Bronchial smooth muscle cell (primary cell): ENCODE data around the gene SHROOM2. TPM values are rescaled to one million over a fixed set of nuclear protein-coding genes. Genes with fewer than 3 reads are reported as not detected.

Source experiments
- total RNA-seq: library from RNA; depleted of rRNA; stranded (reverse); fragments of >200 nt; gene quantifications from 2 replicates; pipeline ENCODE4 v1.2.1, GENCODE V29; 2014

SHROOM2 gene, protein sequence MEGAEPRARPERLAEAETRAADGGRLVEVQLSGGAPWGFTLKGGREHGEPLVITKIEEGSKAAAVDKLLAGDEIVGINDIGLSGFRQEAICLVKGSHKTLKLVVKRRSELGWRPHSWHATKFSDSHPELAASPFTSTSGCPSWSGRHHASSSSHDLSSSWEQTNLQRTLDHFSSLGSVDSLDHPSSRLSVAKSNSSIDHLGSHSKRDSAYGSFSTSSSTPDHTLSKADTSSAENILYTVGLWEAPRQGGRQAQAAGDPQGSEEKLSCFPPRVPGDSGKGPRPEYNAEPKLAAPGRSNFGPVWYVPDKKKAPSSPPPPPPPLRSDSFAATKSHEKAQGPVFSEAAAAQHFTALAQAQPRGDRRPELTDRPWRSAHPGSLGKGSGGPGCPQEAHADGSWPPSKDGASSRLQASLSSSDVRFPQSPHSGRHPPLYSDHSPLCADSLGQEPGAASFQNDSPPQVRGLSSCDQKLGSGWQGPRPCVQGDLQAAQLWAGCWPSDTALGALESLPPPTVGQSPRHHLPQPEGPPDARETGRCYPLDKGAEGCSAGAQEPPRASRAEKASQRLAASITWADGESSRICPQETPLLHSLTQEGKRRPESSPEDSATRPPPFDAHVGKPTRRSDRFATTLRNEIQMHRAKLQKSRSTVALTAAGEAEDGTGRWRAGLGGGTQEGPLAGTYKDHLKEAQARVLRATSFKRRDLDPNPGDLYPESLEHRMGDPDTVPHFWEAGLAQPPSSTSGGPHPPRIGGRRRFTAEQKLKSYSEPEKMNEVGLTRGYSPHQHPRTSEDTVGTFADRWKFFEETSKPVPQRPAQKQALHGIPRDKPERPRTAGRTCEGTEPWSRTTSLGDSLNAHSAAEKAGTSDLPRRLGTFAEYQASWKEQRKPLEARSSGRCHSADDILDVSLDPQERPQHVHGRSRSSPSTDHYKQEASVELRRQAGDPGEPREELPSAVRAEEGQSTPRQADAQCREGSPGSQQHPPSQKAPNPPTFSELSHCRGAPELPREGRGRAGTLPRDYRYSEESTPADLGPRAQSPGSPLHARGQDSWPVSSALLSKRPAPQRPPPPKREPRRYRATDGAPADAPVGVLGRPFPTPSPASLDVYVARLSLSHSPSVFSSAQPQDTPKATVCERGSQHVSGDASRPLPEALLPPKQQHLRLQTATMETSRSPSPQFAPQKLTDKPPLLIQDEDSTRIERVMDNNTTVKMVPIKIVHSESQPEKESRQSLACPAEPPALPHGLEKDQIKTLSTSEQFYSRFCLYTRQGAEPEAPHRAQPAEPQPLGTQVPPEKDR (N-terminal part only)
- under 0.01 and 0.09 TPM in 2 replicates for total RNA-seq

DNA sequence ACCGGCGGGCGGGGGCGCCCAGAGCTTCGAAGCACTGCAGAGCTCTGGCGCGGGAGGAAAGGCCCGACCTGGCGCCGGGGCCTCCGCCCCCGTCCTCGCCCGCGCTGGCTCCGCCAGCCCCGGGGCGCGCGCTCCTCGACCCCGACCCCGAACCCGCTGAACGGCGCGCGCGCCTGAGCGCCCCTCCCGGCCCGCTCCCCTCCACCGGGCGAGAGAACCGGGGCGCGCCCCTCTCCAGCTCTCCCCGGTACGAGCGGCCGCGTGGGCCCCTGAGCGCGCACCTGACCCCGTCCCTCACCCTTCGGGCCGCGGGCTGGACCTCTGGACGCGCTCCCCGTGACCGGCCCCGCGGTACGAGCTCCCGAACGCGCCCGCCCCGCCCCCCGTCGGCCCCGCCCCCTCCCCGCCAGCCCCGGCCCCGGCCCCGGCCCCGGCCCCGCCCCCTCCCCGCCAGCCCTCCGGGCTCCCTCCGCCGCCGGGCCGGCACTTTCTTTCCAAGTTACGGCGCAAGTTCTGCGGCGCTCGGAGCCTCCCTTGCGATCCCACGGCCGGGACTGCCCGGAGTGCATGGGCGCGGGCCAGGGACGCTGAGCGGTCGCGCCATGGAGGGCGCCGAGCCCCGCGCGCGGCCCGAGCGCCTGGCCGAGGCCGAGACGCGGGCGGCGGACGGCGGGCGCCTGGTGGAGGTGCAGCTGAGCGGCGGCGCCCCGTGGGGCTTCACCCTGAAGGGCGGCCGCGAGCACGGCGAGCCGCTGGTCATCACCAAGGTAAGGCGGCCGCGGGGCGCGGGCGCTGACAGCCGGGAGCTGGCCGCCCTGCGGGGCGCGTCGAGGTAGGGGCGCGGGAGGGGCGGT is at the start of gene SHROOM2:
Gene SHROOM2 (plus strand): TSS at position 486 of the 854 bp plus-strand sequence. CDS start 117 bp downstream, at position 603.

DNA sequence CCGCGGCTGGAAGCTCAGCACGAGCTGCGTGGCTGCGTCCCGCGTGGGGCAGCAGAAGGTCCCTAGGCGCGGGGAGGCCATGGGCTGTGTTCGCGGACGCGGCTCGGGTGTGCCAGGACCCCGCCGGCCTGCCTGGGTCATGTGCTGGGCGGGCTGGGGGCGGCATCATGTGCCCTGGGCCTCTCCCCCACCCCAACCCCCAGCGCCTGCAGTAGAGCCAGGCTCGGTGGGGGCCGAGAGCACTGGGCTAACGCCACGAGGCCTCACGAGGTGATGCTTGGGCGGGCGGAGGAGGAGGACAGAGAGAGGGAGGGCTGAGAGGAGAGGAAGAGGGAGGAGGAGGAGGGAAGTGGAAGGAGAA is 20.5 kb upstream of the SHROOM2 start, which contains the start of gene GPR143:
Gene GPR143 (minus strand): TSS at position 111 of the 361 bp plus-strand sequence. CDS start 30 bp downstream, at position 81.

DNA sequence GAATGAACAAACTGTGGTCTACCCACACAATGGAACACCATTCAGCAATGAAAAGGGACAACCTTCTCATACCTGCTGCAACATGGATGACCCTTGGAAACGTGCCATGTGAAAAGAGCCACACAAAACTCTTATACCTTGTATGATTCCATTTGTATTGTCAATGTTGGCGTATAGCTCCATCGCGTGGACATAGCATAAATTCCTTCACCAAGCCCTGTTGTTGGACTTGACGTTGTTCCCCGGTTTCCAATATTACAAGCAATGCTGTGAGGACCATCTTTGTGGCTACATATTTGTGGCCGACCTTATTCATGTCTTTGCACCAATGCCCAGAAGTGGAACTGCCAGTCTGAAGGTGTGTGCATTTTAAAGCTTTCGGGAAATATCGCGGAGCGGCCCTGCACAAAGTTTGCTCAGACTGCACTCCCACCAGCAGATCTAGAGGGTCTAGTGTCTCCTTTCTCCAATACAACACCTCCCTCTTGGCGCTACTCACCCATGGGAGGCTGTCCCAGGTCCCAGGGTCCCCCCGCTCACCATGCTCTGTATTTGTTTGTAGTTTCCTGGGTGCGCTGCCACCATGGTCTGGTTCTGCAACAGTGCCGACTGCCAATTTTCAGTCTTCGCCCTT is 180.7 kb downstream of the SHROOM2 start, which contains the start of gene CLDN34:
Gene CLDN34 (plus strand): TSS at position 584 of the 634 bp plus-strand sequence. CDS start 0 bp downstream, at position 584.

Other genes with a start within 250 kb of the SHROOM2 start
- gene GPR143, start 20.6 kb upstream of the SHROOM2 start, total RNA-seq: not detected in 2 replicates
- not detected in 2 replicates for gene CLDN34, start 180.9 kb downstream of the SHROOM2 start, total RNA-seq